ENCODE measurements around the gene PHKG2.

Gene PHKG2

DNA sequence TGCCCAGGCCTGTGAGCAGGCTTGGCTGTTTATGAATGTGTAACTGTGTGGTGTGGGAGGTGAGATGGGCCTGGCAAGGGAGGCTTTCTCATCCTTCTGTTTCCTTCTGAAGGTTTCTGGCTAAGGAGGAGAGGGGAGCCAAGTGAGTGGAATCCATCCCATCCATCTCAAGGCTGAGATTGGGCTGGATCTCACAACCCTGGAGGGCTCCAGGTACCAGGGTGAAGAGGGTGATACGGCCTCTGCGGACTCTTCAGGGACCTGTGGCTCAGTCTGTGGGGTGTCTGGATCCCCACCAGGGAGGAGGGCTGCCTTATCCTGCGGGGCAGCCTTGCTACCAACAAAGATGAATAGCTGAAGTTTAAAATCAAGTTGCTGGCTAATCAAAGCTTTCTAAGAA is 31.8 kb downstream of the PHKG2 start:
- Histone ChIP-seq H3K9ac (no peak overlapping the region), H4K20me1 (ENCODE audit: insufficient read depth) (no peaks in the 10 kb centered on the region), H2AFZ (ENCODE audit: low read depth) (no peak overlapping the region), H3K27me3 (ENCODE audit: insufficient read depth, low read depth) (no peaks in the 10 kb centered on the region), H3K4me1 (ENCODE audit: low read depth, poor library complexity, severe bottlenecking) (no peaks in the 10 kb centered on the region), H3K4me2 (no peak overlapping the region), H3K27ac (no peak overlapping the region), H3K36me3 (ENCODE audit: insufficient read depth) (no peaks in the 10 kb centered on the region), H3K4me3 (IDR thresholded peaks at IDR 0.05; ENCODE audit: insufficient read depth, low read depth, low read length) (no peak overlapping the region), H3K79me2 (ENCODE audit: insufficient read depth, low read depth) (no peaks in the 10 kb centered on the region)
- TF ChIP-seq, protein P1, sequence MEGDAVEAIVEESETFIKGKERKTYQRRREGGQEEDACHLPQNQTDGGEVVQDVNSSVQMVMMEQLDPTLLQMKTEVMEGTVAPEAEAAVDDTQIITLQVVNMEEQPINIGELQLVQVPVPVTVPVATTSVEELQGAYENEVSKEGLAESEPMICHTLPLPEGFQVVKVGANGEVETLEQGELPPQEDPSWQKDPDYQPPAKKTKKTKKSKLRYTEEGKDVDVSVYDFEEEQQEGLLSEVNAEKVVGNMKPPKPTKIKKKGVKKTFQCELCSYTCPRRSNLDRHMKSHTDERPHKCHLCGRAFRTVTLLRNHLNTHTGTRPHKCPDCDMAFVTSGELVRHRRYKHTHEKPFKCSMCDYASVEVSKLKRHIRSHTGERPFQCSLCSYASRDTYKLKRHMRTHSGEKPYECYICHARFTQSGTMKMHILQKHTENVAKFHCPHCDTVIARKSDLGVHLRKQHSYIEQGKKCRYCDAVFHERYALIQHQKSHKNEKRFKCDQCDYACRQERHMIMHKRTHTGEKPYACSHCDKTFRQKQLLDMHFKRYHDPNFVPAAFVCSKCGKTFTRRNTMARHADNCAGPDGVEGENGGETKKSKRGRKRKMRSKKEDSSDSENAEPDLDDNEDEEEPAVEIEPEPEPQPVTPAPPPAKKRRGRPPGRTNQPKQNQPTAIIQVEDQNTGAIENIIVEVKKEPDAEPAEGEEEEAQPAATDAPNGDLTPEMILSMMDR (conservative IDR thresholded peaks at IDR 0.05; ENCODE audit: low read depth, low read length): no peak

DNA sequence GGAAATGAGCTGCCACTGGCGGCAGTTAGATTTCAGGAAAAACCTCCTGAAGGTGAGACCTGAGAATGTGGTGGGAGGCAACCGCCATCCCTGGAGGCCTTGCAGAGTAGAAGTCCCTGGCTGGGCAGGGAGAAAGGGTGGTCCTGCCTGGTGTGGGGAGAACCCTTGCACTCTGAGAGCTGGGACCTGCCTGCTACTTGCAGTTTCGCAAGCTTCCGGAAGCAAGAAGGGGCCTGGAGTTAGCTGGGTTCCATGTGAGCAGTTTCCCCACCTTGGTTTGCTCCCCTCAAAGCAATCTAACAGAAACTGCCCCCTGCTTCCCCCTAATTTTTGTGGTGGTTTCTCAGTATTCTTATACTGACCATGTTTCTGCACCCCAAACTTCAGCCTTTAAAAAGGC is 32.3 kb downstream of the PHKG2 start:
- H2AFZ ChIP-seq (ENCODE audit: low read depth): no peak overlapping the region
- no peak overlapping the region for H3K9ac ChIP-seq
- TF ChIP-seq, protein P1 (conservative IDR thresholded peaks at IDR 0.05; ENCODE audit: low read depth, low read length): no peak
- no peak overlapping the region for H3K27ac ChIP-seq
- H3K79me2 ChIP-seq (ENCODE audit: insufficient read depth, low read depth): no peaks in the 10 kb centered on the region
- no peak overlapping the region for H3K4me3 ChIP-seq (IDR thresholded peaks at IDR 0.05; ENCODE audit: insufficient read depth, low read depth, low read length)
- H3K4me1 ChIP-seq (ENCODE audit: low read depth, poor library complexity, severe bottlenecking): no peaks in the 10 kb centered on the region
- H4K20me1 ChIP-seq (ENCODE audit: insufficient read depth): no peaks in the 10 kb centered on the region
- no peaks in the 10 kb centered on the region for H3K36me3 ChIP-seq (ENCODE audit: insufficient read depth)
- no peaks in the 10 kb centered on the region for H3K27me3 ChIP-seq (ENCODE audit: insufficient read depth, low read depth)
- no peak overlapping the region for H3K4me2 ChIP-seq

DNA sequence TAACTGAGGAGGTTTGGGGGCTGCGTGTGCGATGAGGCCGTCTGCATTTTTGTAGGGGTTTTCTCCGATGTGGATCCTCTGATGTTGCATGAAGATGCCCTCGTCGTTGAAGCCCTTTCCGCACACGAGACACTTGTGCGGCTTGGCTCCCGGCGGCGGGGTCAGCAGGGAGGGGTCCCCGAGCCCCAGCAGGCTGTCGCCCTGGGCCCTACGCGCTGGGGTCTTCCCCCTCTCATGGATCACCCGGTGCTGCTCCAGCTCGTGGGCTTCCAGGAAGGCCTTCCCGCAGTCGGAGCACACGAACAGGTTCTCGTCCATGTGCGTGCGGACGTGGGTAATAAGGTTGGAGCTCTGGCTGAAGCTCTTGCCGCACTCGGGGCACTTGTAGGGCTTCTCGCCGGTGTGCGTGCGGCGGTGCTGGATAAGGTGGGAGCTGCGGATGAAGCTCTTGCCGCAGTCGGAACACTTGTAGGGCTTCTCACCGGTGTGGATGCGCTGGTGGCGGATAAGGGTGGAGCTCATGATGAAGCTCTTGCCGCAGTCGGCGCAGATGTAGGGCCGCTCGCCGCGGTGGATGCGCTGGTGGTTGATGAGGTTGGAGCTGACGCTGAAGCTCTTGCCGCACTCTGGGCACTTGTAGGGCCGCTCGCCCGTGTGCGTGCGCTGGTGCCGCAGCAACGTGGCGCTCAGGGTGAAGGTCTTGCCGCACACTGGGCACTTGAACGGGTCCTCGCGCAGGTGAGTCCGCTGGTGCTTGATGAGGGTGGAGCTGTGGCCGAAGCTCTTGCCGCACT is 34.5 kb downstream of the PHKG2 start:
- Histone ChIP-seq H3K27me3 (ENCODE audit: insufficient read depth, low read depth) (peaks cover 3% of the 10 kb centered on the region; the same call in 1 of the 2 replicates), H4K20me1 (ENCODE audit: insufficient read depth) (no peaks in the 10 kb centered on the region), H3K27ac (no peak overlapping the region), H3K9ac (no peak overlapping the region), H3K36me3 (ENCODE audit: insufficient read depth) (no peaks in the 10 kb centered on the region), H3K4me2 (no peak overlapping the region), H3K4me3 (IDR thresholded peaks at IDR 0.05; ENCODE audit: insufficient read depth, low read depth, low read length) (no peak overlapping the region), H3K4me1 (ENCODE audit: low read depth, poor library complexity, severe bottlenecking) (peaks cover 5% of the 10 kb centered on the region), H3K79me2 (ENCODE audit: insufficient read depth, low read depth) (no peaks in the 10 kb centered on the region), H2AFZ (ENCODE audit: low read depth) (no peak overlapping the region)
- TF ChIP-seq, protein P1 (conservative IDR thresholded peaks at IDR 0.05; ENCODE audit: low read depth, low read length): no peak

DNA sequence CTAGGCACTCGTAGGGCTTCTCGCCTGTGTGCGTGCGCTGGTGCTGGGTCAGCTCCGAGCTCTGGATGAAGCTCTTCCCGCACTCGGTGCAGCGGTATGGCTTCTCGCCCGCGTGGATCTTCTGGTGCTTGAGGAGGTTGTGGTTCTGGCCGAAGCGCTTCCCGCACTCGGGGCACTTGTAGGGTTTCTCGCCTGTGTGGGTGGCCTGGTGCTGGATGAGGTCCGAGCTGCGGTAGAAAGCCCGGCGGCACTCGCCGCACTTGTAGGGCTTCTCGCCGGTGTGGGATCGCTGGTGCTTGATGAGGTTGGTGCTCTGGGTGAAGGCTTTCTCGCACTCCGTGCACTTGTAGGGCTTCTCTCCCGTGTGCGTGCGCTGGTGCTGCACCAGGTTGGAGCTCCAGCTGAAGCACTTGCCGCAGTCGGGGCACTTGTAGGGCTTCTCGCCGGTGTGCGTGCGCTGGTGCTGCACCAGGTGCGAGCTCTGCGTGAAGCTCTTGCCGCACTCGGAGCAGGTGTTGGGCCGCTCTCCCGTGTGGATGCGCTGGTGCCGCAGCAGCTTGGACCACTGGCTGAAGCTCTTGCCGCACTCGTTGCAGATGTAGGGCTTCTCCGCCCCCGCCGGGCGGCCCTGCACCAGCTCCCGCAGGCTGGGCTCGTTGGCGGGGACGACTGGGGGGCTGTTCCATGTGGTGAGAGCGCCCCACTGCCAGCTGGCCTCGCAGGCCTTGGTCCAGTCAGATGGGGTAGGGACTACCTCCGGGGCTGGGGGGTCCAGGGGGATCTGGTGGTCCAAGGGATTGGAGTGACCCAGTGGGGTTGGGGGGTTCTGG is 35.3 kb downstream of the PHKG2 start:
- Histone ChIP-seq H3K36me3 (ENCODE audit: insufficient read depth) (no peaks in the 10 kb centered on the region), H3K79me2 (ENCODE audit: insufficient read depth, low read depth) (no peaks in the 10 kb centered on the region), H2AFZ (ENCODE audit: low read depth) (no peak overlapping the region), H3K27ac (no peak overlapping the region), H3K4me1 (ENCODE audit: low read depth, poor library complexity, severe bottlenecking) (peaks cover 5% of the 10 kb centered on the region), H3K4me2 (no peak overlapping the region), H3K27me3 (ENCODE audit: insufficient read depth, low read depth) (peaks cover 3% of the 10 kb centered on the region; the same call in 1 of the 2 replicates), H3K9ac (no peak overlapping the region), H3K4me3 (IDR thresholded peaks at IDR 0.05; ENCODE audit: insufficient read depth, low read depth, low read length) (no peak overlapping the region), H4K20me1 (ENCODE audit: insufficient read depth) (no peaks in the 10 kb centered on the region)
- TF ChIP-seq, protein P1 (conservative IDR thresholded peaks at IDR 0.05; ENCODE audit: low read depth, low read length): no peak

Measured in KMS-11 (cell line).